IPS-18a (cell line): Measurements from ENCODE around the gene PRXL2B.

Source experiments
- H3K27ac ChIP-seq: one replicate; pipeline ENCODE4 v1.5.1; 2013; ENCODE audit warnings: low read length
- H3K27me3 ChIP-seq: one replicate; pipeline ENCODE4 v1.6.1; 2013; ENCODE audit warnings: mild to moderate bottlenecking, low read length; ENCODE audit not compliant: control insufficient read depth, insufficient read depth
- H3K36me3 ChIP-seq: one replicate; pipeline ENCODE4 v1.6.1; 2013; ENCODE audit warnings: low read depth, low read length; ENCODE audit not compliant: control insufficient read depth
- H3K4me1 ChIP-seq: one replicate; pipeline ENCODE4 v1.6.1; 2013; ENCODE audit warnings: low read depth, low read length; ENCODE audit not compliant: control insufficient read depth
- H3K4me3 ChIP-seq: one replicate; pipeline ENCODE4 v1.5.1; 2013; ENCODE audit warnings: low read length
- H3K9ac ChIP-seq: one replicate; pipeline ENCODE4 v1.6.1; 2013; ENCODE audit warnings: mild to moderate bottlenecking, low read length, moderate library complexity
- H3K9me3 ChIP-seq: one replicate; pipeline ENCODE4 v1.6.1; 2013; ENCODE audit warnings: low read depth, low read length; ENCODE audit not compliant: control insufficient read depth

Gene PRXL2B

DNA sequence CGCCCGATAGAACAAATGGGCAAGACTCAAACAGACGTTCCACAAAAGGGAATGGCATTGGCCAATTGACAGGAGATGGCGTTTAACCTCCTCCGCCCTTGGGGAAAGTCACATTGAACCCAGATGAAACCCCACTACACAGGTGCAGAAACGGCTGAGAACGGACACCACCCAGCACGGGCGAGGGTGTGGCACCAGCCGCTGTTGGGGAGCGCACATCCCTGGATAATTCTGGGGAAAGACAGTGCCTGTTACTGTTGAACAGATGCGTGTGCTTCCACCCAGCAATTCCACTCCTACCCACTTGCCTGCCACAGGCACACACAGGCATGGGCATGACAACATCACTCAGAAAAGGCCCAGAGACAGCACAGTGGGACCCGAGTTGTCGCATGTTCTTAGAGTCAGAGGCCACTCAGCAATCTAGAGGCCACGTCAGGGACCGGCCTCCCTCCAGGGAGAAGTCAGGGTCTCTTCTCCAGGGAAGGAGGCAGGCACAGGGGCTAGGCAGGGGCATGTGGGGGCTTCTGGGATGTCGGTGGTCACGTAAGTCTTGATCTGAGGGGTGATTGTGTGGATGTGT lies 15.2 kb downstream of the PRXL2B start:
- H3K36me3 ChIP-seq: no peaks in the 10 kb centered on the region
- H3K4me1 ChIP-seq: no peaks in the 10 kb centered on the region
- H3K9ac ChIP-seq: no peak overlapping the region
- H3K27me3 ChIP-seq: no peaks in the 10 kb centered on the region
- no peaks in the 10 kb centered on the region for H3K9me3 ChIP-seq
- H3K27ac ChIP-seq: no peak overlapping the region
- H3K4me3 ChIP-seq: no peak overlapping the region

DNA sequence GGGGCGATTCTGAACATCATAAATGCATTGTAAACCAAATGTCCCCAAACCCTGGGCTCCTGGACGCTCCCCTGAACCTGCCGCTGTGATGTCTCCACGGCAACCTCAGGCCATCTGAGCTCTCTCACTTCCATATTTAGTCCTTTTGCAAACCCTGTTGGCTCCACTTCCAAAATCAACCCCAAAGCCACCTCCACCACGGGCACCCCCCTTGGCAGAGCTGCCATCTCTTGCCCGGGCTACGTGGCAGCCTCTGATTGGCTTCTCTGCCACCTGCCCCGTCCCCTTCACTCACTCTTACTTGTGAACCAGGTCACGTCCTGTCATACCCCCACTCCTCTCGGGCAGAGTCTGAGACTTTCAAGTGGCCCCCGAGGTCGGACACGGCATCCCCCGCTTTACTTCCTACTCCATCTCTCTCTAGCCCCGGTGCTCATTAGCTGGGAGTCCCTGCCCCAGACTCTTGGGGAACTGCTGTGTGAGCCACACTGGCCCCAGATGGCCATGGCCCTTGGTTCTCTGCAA lies 15.8 kb downstream of the PRXL2B start:
- Histone ChIP-seq H3K9ac (no peak overlapping the region), H3K9me3 (no peaks in the 10 kb centered on the region), H3K27ac (no peak overlapping the region), H3K27me3 (no peaks in the 10 kb centered on the region), H3K36me3 (no peaks in the 10 kb centered on the region), H3K4me3 (no peak overlapping the region), H3K4me1 (no peaks in the 10 kb centered on the region)

DNA sequence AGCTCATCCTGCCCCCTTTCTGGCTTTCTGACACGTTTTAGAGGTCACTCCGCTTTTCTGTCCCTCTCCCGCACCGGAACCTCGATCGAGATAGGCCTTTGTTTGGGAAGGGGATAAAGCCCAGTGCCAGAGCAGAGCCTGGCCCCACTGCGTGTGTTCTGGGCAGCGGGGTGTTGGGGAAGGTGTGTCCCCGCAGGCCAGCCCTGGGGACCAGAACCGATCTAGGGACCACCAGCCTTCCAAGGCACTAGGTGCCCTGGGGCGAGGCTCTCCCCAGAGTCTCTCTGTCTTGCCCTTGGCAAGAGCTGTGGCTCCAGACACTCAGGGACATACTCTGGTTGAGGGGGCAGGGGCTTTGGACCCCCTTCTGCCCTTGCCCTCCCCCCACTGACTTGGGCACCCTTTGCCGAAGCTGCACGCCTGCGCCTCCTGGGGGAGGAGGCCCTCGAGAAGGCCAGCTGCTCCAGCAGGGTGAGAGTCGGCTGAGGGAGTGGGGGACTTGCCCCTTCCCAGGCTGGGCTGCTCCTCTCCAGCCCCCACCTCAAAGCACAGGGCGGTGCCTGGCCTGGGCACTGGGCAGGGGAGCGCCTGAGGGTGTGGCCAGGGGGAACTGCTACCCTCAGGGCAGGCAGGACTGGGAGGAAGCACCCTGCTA lies 16.4 kb downstream of the PRXL2B start:
- Histone ChIP-seq H3K27ac (no peak overlapping the region), H3K4me1 (no peaks in the 10 kb centered on the region), H3K4me3 (no peak overlapping the region), H3K36me3 (no peaks in the 10 kb centered on the region), H3K9me3 (no peaks in the 10 kb centered on the region), H3K9ac (no peak overlapping the region), H3K27me3 (no peaks in the 10 kb centered on the region)

DNA sequence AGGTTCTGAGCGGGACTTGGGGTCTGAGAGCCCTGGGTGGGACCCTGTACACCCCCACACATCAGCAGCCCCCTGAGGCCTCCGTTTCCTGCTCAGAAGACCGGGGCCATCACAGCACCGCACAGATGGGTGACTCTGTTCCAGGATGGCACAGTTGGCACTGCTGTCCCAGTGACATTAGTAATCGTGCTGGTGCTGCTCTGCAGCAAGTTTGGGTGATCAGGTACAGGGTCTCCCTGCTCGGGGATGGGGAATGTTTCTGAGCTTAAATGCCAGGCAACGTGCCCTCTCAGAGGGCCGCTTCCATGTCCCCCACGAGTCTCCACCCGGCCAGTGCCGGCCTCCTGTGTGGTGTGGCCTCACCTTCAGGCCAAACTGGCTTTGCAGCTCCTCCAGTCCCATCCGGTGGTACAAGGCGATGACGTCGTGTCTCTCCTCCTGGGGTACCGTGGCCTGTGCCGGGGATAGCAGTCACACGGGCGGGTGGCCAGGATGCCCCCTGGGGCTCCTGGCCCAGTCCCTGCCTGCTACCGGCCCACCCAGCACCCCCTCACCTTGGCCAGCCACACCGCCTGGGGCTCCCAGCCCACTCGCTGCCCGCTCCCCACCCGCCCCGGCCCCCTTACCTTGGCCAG lies 17.1 kb downstream of the PRXL2B start:
- Histone ChIP-seq H3K4me1 (no peaks in the 10 kb centered on the region), H3K27me3 (no peaks in the 10 kb centered on the region), H3K4me3 (no peak overlapping the region)

DNA sequence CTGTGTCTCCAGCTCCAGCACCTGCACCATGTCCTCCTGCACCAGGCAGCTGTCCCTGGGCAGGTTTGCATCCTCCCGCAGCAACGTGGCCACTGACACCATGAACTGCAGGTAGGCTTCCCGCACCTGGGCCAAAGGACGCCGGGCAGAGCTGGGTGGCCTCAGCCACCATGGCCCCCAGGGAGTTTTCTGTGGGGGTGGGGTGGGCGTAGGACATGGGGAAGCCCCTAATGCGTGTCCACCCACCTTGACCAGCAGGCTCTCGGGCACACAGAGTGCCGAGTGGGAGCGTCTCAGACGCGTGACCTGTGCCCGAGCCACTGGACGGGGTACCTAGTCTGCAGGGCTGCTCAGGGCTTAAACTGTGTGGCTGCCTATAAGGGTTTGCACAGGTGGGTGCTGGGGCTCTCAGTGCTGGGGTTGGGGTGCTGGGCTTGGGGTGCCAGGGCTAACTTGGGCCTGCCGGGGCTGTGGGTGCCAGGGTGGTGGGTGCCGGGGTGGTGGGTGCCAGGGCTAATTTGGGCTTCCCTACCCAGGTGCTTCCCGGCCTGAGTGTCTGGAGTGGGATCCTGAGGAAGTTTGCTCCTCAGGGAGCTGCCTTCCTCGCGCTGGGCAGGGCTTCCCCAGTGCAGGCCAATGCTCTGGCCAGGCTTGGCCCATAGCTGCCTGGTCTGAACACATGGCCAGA lies 17.7 kb downstream of the PRXL2B start:
- no peaks in the 10 kb centered on the region for H3K27me3 ChIP-seq
- H3K36me3 ChIP-seq: no peaks in the 10 kb centered on the region
- no peak overlapping the region for H3K27ac ChIP-seq
- no peak overlapping the region for H3K9ac ChIP-seq
- no peaks in the 10 kb centered on the region for H3K9me3 ChIP-seq
- H3K4me3 ChIP-seq: no peak overlapping the region
- no peaks in the 10 kb centered on the region for H3K4me1 ChIP-seq

More for the DNA sequence above, 17.1 kb downstream of the PRXL2B start:
- no peaks in the 10 kb centered on the region for H3K36me3 ChIP-seq
- H3K9me3 ChIP-seq: no peaks in the 10 kb centered on the region
- H3K27ac ChIP-seq: no peak overlapping the region
- no peak overlapping the region for H3K9ac ChIP-seq

DNA sequence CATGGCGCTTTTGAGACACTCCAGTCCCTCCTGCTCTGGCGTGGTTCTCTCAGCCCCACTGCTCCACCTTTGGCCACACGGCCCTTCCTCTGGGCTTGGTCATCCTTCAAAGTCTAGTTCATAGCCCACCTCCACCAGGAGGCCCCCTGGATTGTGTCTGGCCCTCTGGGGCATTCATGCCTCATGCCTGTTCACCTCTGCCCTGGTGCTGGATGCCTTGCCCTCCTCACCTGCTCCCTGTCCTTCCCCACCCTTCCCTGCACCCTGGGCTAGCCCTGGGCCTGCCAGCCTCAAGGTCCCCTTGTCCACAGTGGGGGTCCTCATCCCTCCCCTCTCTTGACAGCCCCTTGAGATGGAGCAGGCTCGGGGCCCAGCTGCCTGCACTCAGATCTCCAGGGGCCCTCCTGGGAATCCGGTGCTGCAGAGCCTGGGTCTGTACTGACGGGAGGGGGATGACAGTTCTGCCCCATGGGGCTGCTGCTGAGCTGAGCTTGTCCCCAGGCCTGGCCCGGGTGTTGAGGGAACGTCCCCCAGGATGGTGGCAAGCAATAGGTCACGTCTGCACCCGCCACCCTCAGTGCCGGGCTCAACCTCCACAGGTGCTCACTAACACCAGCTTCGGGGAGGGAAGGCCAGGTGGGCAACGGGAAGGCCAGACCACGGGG lies 18.4 kb downstream of the PRXL2B start:
- no peaks in the 10 kb centered on the region for H3K9me3 ChIP-seq
- H3K27ac ChIP-seq: no peak overlapping the region
- H3K4me1 ChIP-seq: no peaks in the 10 kb centered on the region
- no peak overlapping the region for H3K9ac ChIP-seq
- no peaks in the 10 kb centered on the region for H3K36me3 ChIP-seq
- no peak overlapping the region for H3K4me3 ChIP-seq
- no peaks in the 10 kb centered on the region for H3K27me3 ChIP-seq

DNA sequence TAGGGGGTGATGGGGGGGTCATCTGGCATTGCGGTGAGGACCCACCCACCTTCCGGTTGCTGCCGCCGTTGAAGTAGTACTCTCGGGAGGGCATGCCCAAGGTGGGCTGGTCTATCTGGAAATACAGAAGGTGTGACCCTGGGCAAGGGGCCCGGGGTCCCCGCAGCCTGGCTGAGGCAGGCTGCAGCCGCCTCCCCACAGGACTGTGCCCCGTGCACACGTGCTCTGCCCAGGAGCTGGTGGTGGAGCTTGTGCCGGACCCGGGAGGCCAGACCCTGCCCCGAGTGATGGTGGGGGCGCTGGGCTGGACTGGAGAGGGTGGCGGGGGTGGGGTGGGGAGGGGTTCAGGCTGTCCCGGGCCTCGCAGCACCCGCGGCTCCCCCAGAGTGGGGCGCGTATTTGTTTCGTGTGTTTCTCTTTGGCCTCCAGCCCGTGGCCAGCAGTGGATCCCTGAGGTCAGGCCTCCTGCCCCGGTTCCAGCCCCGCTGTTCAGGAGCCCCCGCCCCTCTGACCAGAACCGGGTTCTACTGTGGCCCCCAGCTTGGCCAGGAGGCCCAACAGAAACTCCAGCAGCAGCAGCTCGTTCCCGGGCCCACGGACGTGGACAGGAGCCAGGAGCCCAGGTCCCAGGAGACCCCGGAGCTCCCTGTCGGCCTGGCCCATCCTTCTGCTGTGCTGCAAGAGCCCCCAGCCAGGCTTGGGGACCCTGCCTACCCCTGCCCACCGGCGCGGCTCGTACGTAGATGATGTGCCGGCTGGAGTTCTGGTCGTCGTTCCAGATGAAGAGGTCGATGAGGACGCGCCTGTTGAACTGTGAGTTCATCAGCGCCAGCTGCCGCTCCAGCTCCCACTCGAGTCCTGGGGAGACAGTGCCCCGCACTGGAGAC lies 19.2 kb downstream of the PRXL2B start:
- no peaks in the 10 kb centered on the region for H3K27me3 ChIP-seq
- no peaks in the 10 kb centered on the region for H3K36me3 ChIP-seq
- H3K9ac ChIP-seq: no peak overlapping the region
- no peaks in the 10 kb centered on the region for H3K9me3 ChIP-seq
- no peaks in the 10 kb centered on the region for H3K4me1 ChIP-seq
- no peak overlapping the region for H3K4me3 ChIP-seq
- no peak overlapping the region for H3K27ac ChIP-seq

DNA sequence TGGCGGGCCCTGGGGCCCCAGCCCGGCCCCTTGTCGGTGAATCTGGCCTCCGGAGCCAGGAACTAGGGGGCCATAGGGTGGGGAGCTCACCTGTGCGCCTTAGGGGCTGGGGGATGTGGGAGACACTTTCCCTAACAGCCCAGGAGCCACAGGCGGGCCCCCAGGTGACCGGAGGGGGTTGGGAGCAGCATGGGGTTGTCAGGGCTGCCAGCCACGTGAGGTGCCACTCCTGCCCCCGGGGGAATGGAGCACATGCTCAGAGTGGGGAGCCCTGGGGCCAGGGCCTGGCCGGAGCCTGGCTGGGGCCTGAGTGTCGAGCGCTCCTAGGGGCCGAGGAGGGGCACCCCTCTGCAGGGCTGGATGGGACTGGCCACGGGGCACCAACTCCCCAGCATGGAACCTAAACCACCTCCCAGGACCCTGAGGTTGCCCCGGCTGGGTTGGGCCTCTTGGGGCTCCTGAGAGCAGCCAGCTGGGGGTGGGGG lies 19.9 kb downstream of the PRXL2B start:
- Histone ChIP-seq H3K27ac (no peak overlapping the region), H3K4me3 (no peak overlapping the region), H3K4me1 (no peaks in the 10 kb centered on the region), H3K36me3 (no peaks in the 10 kb centered on the region), H3K27me3 (no peaks in the 10 kb centered on the region), H3K9me3 (no peaks in the 10 kb centered on the region), H3K9ac (no peak overlapping the region)

DNA sequence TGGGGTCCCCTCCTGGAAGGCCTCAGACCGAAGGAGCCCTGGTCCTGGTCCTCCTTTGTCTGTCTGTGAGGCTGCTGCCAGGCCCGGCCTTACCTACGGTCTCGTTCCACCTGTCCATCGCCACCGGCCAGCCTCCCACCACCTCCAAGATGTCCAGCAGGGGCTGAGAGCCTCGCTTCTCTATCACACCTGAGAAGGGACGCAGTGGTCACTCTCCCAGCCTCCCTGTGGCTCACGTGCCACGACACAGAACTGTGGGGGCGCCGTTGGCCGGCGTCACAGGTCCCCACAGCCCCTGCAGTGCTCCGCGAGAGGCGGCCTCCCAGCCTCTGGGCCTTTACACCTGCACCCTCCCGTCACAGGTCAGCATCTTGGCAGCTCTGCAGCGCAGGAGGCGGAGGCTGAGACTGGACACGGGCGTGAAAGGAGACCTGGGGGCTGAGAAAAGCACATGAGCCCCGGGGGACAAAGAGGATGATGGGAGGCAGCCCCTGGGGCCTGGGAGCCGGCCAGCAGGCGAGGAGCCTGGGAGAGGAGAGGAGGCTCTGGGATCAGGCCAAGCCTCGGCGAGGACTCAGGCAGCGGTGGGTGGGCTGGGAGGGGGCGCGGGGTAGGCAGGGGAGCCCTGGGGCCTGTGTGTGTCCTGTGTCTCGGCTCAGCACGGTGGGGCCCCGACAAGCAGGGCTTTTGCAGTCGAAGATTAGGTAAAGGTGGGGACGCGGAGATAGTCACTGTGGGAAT lies 20.5 kb downstream of the PRXL2B start:
- no peak overlapping the region for H3K4me3 ChIP-seq
- no peaks in the 10 kb centered on the region for H3K4me1 ChIP-seq
- H3K36me3 ChIP-seq: no peaks in the 10 kb centered on the region
- no peak overlapping the region for H3K9ac ChIP-seq
- H3K27ac ChIP-seq: no peak overlapping the region
- H3K9me3 ChIP-seq: no peaks in the 10 kb centered on the region
- no peaks in the 10 kb centered on the region for H3K27me3 ChIP-seq

DNA sequence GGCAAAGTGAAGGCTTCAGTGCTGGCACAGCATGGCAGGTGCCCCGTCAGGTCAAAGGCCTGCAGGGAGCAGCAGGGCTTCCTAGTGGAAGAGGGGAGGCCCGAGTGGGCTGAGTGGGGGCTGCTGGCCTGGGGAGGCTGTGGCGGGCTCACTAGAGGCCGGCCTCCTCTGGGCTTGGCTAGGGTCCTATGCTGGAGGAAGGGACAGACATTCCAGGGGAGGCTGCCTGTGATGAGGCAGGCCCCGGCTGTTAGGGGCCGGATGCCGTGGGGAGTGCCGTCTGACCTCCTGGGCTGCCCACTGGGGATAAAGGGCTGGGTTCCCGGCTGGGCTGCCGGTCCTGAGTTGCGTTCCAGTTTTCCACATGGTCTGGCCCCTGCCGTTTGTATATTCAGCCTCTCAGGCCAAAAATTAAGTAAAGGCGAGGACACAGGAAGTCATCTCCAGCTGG lies 21.1 kb downstream of the PRXL2B start:
- Histone ChIP-seq H3K4me3 (no peak overlapping the region), H3K4me1 (no peaks in the 10 kb centered on the region), H3K27ac (no peak overlapping the region), H3K9me3 (no peaks in the 10 kb centered on the region), H3K27me3 (no peaks in the 10 kb centered on the region), H3K9ac (no peak overlapping the region), H3K36me3 (no peaks in the 10 kb centered on the region)
